Measurements from ENCODE around the gene NUTM2F.
"Not testable (repeated sequence)": the region's sequence is repeated elsewhere in the genome, so short reads cannot be mapped to it uniquely, and the experiment has no call there.

DNA sequence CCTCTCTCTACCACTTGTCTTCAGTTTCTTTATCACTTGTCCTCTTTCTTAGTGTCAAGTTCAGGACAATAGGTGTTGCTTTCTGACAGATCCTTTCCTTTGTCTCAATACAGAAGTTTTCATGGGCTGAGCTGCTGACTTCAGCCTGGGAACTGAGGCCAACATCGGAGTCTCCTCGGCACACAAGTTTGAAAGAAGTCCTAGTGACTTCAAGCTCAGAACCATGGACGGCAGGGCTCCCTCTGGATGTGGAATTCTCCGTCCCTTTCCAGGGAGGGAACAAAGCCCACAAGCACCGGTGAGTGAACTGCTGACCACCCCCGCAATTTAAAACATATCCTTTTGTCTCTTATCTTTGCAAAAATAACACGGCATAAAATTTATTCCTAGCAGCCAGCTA, 10.3 kb upstream of the NUTM2F start:
- TF ChIP-seq, protein P1, sequence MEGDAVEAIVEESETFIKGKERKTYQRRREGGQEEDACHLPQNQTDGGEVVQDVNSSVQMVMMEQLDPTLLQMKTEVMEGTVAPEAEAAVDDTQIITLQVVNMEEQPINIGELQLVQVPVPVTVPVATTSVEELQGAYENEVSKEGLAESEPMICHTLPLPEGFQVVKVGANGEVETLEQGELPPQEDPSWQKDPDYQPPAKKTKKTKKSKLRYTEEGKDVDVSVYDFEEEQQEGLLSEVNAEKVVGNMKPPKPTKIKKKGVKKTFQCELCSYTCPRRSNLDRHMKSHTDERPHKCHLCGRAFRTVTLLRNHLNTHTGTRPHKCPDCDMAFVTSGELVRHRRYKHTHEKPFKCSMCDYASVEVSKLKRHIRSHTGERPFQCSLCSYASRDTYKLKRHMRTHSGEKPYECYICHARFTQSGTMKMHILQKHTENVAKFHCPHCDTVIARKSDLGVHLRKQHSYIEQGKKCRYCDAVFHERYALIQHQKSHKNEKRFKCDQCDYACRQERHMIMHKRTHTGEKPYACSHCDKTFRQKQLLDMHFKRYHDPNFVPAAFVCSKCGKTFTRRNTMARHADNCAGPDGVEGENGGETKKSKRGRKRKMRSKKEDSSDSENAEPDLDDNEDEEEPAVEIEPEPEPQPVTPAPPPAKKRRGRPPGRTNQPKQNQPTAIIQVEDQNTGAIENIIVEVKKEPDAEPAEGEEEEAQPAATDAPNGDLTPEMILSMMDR (IDR thresholded peaks at IDR 0.05), result not testable (repeated sequence)
- TF ChIP-seq EZH2, EZH2phosphoT487 (IDR thresholded peaks at IDR 0.05): not testable (repeated sequence)

Data from neural progenitor cell (in vitro differentiated cells).